PC-3 (cell line): ENCODE results near the gene SCFD1. TPM values are rescaled to one million over a fixed set of nuclear protein-coding genes. Genes with fewer than 3 reads are reported as not detected.

Experiments
- ATAC-seq: fragments of 200-7000 bp; cut with Tn5 transposase; 2 replicates; pipeline ENCODE4 v1.9.1; 2020; ENCODE audit warnings: mild to moderate bottlenecking, moderate library complexity
- BruUV-seq: library from RNA; stranded (reverse); fragments of 400-500 nt; replicated peaks from 2 replicates; lab custom pipeline; 2021; lab: Mats Ljungman, UMichigan
- CTCF ChIA-PET: fragments of 300-600 bp; sonication (Branson Sonifier 250); formaldehyde crosslinking; loops from one replicate; lab custom pipeline; 2022; ENCODE audit warnings: antibody characterized with exemption; lab: Charles Lee
- POLR2A ChIA-PET: fragments of 300-600 bp; sonication (Branson Sonifier 250); formaldehyde crosslinking; loops from one replicate; lab custom pipeline; 2022; ENCODE audit warnings: antibody characterized with exemption; ENCODE audit not compliant: unreplicated experiment; lab: Charles Lee
- DNase-seq: peaks from one replicate; pipeline ENCODE4 v3.0.0-alpha.2; 2015
- H2AFZ ChIP-seq: fragments of 300-600 bp; sonication (generic); 2 replicates; pipeline ENCODE4 v1.6.0; 2016; ENCODE audit warnings: antibody characterized with exemption, low read length
- H3F3A ChIP-seq: fragments of 300-600 bp; sonication (generic); one replicate; pipeline ENCODE4 v1.6.0; 2017; ENCODE audit warnings: antibody characterized with exemption, low read length, control low read depth, mild to moderate bottlenecking; ENCODE audit not compliant: unreplicated experiment
- H3K27ac ChIP-seq: fragments of 300-600 bp; sonication (generic); 2 replicates; pipeline ENCODE4 v1.5.1; 2016; ENCODE audit warnings: mild to moderate bottlenecking, low read length
- H3K27me3 ChIP-seq: fragments of 300-600 bp; sonication (generic); 2 replicates; pipeline ENCODE4 v1.6.1; 2016; ENCODE audit warnings: low read length, mixed read lengths
- H3K36me3 ChIP-seq: fragments of 300-600 bp; sonication (generic); 2 replicates; pipeline ENCODE4 v1.6.1; 2016; ENCODE audit warnings: low read depth, mixed run types, low read length, mixed read lengths
- H3K4me1 ChIP-seq: fragments of 300-600 bp; sonication (generic); 2 replicates; pipeline ENCODE4 v1.5.1; 2016; ENCODE audit warnings: low read length; ENCODE audit not compliant: insufficient read depth
- H3K4me2 ChIP-seq: fragments of 300-600 bp; sonication (generic); 2 replicates; pipeline ENCODE4 v1.6.0; 2016; ENCODE audit warnings: low read length
- H3K4me3 ChIP-seq: fragments of 300-600 bp; sonication (generic); 2 replicates; pipeline ENCODE4 v1.5.1; 2016; ENCODE audit warnings: mild to moderate bottlenecking, low read length, mixed read lengths
- H3K79me2 ChIP-seq: fragments of 300-600 bp; sonication (generic); 2 replicates; pipeline ENCODE4 v1.6.1; 2017; ENCODE audit warnings: low read length, mixed read lengths
- H3K9ac ChIP-seq: fragments of 300-600 bp; sonication (generic); 2 replicates; pipeline ENCODE4 v1.6.0; 2016; ENCODE audit warnings: mild to moderate bottlenecking, low read length
- H3K9me2 ChIP-seq: fragments of 300-600 bp; sonication (generic); replicated peaks from 2 replicates; pipeline ENCODE4 v1.6.1; 2016; ENCODE audit warnings: mixed run types, low read length, mixed read lengths
- H3K9me3 ChIP-seq: fragments of 300-600 bp; sonication (generic); 2 replicates; pipeline ENCODE4 v1.6.1; 2016; ENCODE audit warnings: low read length, mixed read lengths
- H4K20me1 ChIP-seq: fragments of 300-600 bp; sonication (generic); 2 replicates; pipeline ENCODE4 v1.6.1; 2016; ENCODE audit warnings: low read length, mixed read lengths
- CTCF ChIP-seq: fragments of 300-600 bp; sonication (generic); conservative IDR thresholded peaks from 2 replicates; pipeline ENCODE4 v1.5.1; 2017; ENCODE audit warnings: antibody characterized with exemption, low read depth, mild to moderate bottlenecking, low read length
- EZH2 ChIP-seq: fragments of 300-600 bp; sonication (generic); IDR thresholded peaks from one replicate; pipeline ENCODE4 v1.6.1; 2017; ENCODE audit warnings: antibody characterized with exemption, mild to moderate bottlenecking, low read length; ENCODE audit not compliant: unreplicated experiment
- EZH2phosphoT487 ChIP-seq: fragments of 300-600 bp; sonication (generic); IDR thresholded peaks from 2 replicates; pipeline ENCODE4 v1.6.1; 2018; ENCODE audit warnings: mild to moderate bottlenecking, antibody characterized with exemption, low read length, borderline replicate concordance
- intact Hi-C: fragments of 100-400 bp; cut with micrococcal nuclease; formaldehyde crosslinking; loops from 2 replicates; pipeline ENCODE4 v1.9.0; 2023
- total RNA-seq: library from RNA; depleted of rRNA; stranded (reverse); fragments of >200 nt; gene quantifications from 2 replicates; pipeline ENCODE4 v1.2.3, GENCODE V29; 2014

SCFD1 gene
- total RNA-seq, 1 experiment from 2014 or later, result 72.3 TPM

GRCh38 chr14:30630248-30630647 is 8.1 kb downstream of the SCFD1 start:
- H4K20me1 ChIP-seq, result no peaks in the 10 kb centered on the region; the same call in 1 of the 2 replicates
- ChIA-PET POLR2A (no interaction called here), CTCF (no interaction called here)
- H3K4me2 ChIP-seq, result no peak overlapping the region
- peaks cover 46% of the 10 kb centered on the region for H3K79me2 ChIP-seq
- DNase-seq (no peak), ATAC-seq (no peak)
- H3K9ac ChIP-seq, result no peak overlapping the region
- BruUV-seq, result no TSS peak
- H2AFZ ChIP-seq, result no peak overlapping the region
- intact Hi-C loops, result no loop called here
- H3K4me1 ChIP-seq, result peaks cover 24% of the 10 kb centered on the region
- H3F3A ChIP-seq, result no peaks in the 10 kb centered on the region
- no peak overlapping the region for H3K27ac ChIP-seq
- TF ChIP-seq EZH2phosphoT487 (no peak), CTCF (no peak), EZH2 (no peak)
- H3K9me3 ChIP-seq, result no peaks in the 10 kb centered on the region
- peaks cover 15% of the 10 kb centered on the region for H3K36me3 ChIP-seq
- no peaks in the 10 kb centered on the region for H3K9me2 ChIP-seq
- no peak overlapping the region for H3K4me3 ChIP-seq
- no peaks in the 10 kb centered on the region for H3K27me3 ChIP-seq

- Histone ChIP-seq H4K20me1 (no peaks in the 10 kb centered on the region; the same call in 1 of the 2 replicates), H3F3A (no peaks in the 10 kb centered on the region), H3K9me2 (no peaks in the 10 kb centered on the region), H3K4me3 (no peak overlapping the region), H3K27ac (no peak overlapping the region), H3K4me2 (no peak overlapping the region), H3K9me3 (no peaks in the 10 kb centered on the region), H2AFZ (no peak overlapping the region), H3K79me2 (peaks cover 23% of the 10 kb centered on the region), H3K27me3 (no peaks in the 10 kb centered on the region), H3K4me1 (peaks cover 24% of the 10 kb centered on the region), H3K36me3 (peaks cover 27% of the 10 kb centered on the region), H3K9ac (no peak overlapping the region)
- no peak for DNase-seq
- POLR2A ChIA-PET, result no interaction called here
- ATAC-seq, result no peak
- intact Hi-C loops, result no loop called here
- no TSS peak for BruUV-seq
- CTCF ChIA-PET, result no interaction called here
- TF ChIP-seq CTCF (no peak), EZH2phosphoT487 (no peak), EZH2 (no peak)
Observed at GRCh38 chr14:30632730-30633129, 10.6 kb downstream of the SCFD1 start.

- H3K4me2 ChIP-seq, result no peak overlapping the region
- no peaks in the 10 kb centered on the region for H3K27me3 ChIP-seq
- H3F3A ChIP-seq, result no peaks in the 10 kb centered on the region
- BruUV-seq, result no TSS peak
- H3K9me2 ChIP-seq, result no peaks in the 10 kb centered on the region
- H3K36me3 ChIP-seq, result peaks cover 38% of the 10 kb centered on the region
- H3K4me3 ChIP-seq, result no peak overlapping the region
- ChIA-PET CTCF (no interaction called here), POLR2A (no interaction called here)
- H3K9ac ChIP-seq, result no peak overlapping the region
- ATAC-seq, result no peak
- no peak for TF ChIP-seq EZH2
- no peak for TF ChIP-seq CTCF
- TF ChIP-seq EZH2phosphoT487, result no peak
- no peaks in the 10 kb centered on the region for H3K9me3 ChIP-seq
- H3K4me1 ChIP-seq, result peaks cover 6% of the 10 kb centered on the region
- H3K27ac ChIP-seq, result no peak overlapping the region
- H2AFZ ChIP-seq, result no peak overlapping the region
- no peaks in the 10 kb centered on the region for H4K20me1 ChIP-seq
- intact Hi-C loops, result no loop called here
- DNase-seq, result no peak
- H3K79me2 ChIP-seq, result no peaks in the 10 kb centered on the region
Observed at GRCh38 chr14:30638926-30639325, 16.8 kb downstream of the SCFD1 start.
